NCI-H146 treated with DMSO at 0.1 percent for 48 hours (cell line): Measurements from ENCODE around the gene SH2D6.

Experiments used
- DNase-seq: peaks from one replicate; lab custom pipeline; 2025; ENCODE audit not compliant: unreplicated experiment; lab: John Stamatoyannopoulos, UW

The SH2D6 gene

DNA sequence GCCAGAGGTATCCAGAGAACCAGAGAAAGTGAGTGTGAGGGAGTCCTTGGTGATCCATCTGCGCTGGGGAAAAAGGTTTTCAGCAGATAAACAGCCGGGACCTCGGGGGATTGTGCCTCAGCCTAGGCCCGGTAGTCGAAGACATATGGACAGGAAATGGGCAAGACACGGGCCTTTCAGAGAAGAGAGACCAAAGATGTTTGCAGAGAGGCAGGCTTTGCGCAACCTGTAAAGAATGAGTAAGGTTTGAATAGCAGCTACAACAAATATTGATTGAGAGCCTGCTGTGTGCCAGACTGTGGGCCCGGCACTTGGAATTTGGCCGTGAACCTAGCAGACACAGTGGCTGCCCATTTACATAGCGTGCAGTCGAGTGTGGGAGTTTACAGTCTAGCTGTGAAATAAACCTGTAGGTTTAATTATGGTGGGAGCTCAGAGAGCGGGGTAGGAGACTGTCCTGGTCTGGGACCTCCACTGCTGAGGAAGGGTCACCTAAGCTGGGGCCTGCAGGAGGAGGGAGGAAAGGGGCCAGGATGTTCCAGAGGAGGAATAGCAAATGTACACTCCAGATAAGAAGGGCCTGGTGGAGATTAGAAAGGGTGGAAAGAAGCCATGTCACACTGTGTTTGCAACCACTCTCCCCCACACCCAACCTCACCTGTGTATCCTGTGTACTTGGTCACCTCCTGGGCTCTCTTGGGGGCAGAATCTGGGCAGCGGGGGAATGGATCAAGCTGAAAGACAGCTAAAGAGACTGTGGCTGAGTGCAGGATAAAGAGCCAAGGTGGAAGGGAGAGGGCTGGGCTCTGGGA lies 3.0 kb downstream of the SH2D6 start:
- peak; percentile 60 for DNase-seq

DNA sequence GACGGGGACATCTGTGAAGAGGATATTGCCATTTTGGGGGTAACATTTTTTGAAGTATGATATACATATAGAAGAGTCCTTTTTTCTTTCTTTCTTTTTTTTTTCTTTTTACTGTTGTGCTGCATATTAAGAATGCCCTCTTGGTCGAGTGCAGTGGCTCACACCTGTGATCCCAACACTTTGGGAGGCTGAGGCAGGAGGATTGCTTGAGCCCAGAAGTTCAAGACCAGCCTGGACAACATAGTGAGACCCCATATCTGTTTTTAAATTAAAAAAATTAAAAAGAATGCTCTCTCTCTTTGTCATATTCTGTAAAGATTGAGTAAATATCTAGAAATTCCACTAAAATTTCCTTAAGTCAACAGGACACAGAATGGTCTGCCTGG lies 3.6 kb downstream of the SH2D6 start:
- no peak for DNase-seq

DNA sequence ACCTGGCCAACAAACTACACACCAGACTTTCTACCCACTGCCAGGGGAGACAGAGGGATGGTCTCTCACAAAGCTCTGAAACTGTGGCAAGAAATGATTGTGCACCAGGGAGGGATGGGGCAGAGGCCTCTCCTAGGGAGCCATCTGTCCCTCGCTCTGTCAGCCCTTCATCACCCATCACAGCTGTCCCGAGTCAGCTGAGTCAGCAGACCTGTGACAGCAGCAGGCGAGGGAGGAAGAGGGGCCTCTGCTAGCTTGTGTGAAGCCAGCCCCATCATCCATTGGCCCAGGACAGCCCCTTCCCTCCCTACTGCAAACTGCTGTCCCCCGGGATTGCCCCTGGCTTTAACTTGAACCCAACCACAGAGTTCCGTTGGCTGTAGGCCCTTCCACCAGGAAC lies 5.0 kb downstream of the SH2D6 start:
- no peak for DNase-seq

DNA sequence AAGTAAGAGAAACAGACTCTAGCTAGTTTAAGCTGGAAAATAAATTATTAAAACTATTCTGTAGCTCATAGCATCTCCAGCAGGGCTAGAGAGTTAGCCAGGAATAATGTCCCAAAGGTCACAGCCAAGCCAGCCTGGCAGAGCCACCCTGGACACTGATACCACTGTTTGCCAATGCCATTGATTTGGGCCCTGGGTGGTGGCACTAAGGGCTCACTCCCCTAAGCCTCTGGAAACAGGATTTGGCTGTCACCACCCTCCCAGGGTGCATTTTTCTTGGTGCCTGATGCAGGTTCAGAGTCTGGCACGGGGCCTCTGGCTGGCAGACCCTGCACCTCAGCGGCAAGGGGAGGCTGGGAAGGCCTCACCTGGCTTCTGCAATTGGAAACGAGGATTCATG lies 7.1 kb downstream of the SH2D6 start:
- no peak for DNase-seq

DNA sequence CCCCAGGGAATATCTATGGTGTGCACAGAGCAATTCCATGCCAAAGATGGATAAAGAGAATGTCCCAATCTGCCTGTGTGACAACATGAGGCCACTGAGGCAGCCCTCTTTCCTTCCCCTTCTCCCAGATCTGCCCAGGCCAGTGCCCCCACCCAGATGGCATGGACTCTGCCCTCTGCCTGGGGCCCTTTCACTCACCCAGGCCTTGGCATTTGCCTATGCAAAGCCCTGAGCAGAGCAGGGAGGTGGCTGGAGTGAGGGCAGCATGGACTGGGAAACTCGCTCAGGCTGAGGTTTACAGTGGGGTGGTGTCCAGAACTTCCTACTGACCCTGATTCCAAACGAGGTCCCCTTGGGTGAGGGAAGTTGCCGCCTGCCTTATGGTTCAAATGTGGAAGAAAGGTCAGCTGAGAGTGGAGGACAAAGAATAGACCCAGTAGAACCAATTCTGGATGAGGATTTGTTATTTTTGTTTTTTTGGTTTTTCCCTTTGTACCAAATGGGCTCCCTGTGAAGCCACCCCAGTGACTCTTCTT lies 8.9 kb downstream of the SH2D6 start:
- DNase-seq = no peak

DNA sequence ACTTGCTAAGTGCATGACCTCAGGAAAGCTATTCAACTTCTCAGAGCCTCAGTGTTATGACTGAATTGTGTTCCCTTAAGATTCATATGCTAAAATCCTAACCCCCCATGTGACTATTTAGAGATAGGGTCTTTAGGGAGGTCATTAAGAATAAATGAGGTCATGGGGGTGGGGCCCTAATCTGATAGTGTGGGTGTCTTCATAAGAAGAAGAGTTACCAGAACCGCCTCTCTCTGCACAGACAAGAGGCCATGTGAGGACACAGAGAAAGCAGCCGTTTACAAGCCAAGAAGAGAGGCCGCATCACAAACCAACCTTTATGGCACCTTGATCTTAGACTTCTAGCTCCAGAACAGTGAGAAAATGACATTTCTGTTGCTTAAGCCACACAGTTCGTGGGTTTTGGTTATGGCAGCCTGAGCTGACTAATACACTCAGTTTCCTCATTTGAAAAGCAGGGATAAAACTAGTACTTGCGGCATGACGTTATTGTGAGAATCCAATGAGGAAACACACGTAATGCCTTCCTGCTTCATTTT lies 9.9 kb downstream of the SH2D6 start:
- no peak for DNase-seq

DNA sequence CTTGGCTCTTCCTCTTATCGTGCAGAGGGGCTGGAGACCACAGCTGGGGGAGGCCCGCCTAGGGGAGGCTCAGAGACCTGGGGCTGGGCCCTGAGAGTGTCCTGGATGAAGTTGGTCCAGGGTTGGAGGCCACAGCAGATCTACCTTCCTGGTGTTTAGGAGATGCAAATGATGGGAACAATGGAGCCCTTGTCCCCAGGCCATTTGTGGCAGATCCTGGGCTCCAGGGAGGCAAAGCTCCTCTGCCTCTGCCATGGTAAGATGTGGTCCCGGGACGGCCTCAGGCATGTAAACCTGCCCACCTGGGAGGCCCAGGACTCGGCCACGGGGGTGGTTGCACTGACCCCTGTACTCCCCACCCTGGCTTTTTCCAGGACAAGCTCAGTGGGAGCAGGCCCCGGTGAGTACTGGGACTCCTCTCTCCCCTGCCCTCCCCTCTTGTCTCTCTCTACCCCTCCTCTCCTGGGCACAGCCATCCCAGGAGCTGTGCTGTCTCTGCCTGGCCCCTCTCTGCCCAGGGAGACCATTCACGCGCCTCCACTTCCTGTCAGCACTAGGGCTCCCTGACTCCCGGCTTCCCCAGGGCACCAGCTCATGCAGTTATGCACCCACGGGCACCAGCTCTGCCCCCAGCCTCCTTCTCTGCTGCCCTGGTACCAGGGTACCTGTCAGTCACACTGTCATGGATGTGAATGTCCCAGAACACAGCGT lies 10.9 kb downstream of the SH2D6 start:
- DNase-seq = no peak

DNA sequence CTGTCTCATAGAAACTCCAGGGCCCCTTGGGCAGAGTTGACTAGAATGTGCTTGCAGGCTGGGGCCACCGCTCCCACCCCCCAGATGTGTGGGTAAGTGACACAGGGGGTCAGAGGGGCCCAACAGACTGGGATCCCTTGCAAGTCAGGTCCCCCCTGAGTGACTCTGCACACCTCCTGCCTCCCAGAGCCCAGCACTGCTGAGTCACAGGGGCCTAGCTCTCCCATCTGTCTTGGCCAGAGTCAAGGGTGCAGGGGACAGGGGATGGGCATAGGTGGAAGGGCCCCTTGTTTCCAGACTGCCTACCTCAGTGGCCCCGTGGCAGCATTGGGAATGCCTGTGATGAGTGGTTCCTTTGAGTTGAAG lies 11.4 kb downstream of the SH2D6 start:
- DNase-seq = no peak

DNA sequence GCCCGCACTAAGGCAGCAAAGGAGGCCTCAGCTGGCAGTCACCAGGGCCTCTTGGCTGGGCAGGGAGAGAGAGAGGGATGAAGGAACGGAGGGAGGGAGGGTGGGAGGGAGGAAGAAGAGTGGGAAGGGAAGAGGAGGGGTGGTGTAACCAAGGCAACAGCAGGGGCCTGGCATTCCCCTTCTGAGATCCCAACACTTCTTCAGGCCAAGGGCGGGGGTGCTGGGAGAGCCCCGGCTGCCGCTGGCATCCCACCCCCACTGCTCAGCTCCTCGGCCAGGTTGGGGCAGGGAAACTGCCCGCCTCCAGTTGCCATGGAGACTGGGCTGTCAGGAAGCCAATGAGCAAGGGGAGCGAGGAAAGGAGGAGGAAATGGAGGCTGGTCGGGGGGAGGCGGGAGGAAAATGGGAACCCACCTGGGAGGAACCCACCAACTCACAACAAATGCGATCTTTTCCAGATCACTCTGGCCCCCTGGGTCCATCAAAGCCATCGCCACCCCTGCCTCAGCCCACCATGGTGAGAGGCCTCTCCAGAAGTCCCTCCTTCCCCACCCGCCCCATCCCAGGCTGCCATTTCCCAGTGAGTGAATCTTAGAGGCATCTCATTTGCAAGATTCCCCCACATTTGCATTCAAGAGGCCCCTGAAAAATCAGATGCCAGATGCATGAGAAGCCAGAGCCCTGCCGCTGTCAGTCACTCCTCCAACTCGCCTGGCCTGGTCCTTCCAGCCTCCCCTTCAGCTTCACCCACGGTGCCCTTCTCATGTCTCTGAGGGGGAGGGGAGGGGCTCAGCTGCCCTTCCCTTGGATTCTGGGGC lies 12.4 kb downstream of the SH2D6 start:
- DNase-seq = peak; percentile 52

DNA sequence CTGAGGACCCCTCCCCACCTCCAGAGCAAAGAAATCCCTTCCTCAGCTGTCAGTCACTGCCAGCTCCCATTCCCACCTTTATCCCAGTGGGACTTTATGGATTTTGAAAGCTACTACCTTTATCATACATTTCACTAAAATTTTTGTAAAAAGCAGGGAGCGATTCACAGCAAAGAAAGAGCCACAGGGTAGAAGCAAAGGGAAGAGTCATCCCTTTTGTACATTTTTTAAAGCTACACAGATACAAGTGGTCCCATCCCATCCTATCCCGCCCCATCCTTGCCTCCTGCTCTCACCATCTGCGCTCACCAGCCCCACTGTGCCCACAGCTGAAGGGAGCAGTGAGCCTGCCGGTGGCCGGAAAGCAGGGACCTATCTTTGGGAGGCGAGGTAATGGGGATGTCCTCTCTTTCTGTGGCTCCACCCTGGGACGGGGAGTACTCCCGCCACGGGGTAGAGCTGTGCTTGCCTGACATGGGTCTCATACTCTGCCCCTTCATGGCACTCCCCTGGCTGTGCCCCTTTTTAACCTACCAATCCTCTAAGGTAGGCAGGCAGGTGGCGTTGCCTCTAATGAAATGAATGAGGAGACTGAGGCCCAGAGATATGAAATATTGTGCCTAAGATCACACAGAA lies 13.2 kb downstream of the SH2D6 start:
- no peak for DNase-seq

DNA sequence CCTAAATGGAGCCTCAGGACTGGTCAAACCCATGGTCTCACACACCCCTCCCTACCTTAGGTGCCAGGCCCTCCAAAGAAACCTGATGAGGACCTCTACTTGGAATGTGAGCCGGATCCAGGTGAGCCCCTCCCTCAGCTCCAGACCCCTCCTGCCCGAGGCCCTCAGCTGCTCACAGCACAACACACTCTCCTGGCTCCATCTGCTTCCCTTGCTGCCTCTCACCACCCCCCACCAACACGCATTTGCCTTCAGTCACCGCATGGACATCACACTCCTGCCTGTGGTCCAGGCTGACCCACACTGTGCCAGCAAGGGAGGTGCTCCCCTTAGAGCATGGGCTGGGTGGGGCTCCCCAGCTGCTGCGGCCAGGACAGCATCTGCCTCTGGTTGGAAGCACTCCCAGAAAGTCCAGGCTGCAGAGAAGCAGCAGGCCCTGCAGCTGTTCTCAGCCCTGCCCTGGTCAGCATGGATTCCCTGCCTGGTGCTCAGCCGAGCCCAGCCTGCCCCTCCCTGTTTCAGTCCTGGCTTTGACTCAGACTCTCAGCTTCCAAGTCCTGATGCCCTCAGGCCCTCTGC lies 15.1 kb downstream of the SH2D6 start:
- DNase-seq = no peak

DNA sequence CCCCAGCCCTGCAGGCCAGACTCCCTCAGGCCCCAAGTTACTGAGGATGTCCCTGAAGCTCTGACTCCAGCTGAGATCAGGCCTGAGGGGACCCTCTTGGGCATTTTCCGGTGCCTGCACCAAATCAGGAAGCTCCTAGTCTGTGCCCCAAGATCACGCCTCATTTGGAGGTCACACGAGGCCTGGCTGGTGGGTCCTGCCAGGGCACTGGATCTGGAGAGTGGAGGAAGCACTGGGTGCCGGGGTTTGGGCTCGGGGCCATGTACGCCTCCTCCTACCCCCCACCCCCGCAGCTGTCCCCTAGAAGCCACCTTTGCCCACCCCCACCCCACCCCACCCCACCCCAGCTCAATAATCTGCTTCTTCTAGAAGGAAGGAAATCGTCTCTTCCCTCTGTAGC lies 16.2 kb downstream of the SH2D6 start:
- DNase-seq = no peak

DNA sequence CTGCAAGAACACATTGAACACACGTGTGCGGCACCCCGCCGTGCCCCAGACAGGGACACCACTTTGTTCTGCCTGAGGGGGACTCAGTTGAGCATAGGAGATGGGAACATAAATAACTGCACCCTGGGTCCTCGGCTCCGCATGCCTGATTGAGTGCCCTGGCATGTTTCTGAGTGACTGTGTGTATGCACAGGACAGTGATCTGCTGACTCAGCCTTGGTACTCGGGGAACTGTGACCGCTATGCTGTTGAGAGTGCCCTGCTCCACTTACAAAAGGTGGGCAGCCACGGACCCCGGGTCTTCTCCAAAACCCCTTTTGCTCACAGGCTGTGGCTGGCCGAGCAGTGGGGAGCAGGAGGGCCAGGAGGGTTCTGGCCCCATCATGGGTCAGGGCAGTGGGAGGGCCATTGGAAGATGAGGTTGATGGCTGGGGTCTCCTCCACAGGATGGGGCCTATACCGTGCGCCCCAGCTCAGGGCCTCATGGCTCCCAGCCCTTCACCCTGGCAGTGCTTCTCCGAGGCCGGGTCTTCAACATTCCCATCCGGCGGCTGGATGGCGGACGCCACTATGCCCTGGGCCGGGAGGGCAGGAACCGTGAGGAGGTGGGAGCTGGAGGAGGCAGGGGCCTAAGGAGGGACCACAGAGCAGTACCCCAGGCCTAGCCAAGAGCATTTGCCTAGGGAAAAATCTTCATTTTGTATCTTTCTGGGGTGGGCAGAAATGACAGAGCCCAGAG lies 16.9 kb downstream of the SH2D6 start:
- DNase-seq = no peak

DNA sequence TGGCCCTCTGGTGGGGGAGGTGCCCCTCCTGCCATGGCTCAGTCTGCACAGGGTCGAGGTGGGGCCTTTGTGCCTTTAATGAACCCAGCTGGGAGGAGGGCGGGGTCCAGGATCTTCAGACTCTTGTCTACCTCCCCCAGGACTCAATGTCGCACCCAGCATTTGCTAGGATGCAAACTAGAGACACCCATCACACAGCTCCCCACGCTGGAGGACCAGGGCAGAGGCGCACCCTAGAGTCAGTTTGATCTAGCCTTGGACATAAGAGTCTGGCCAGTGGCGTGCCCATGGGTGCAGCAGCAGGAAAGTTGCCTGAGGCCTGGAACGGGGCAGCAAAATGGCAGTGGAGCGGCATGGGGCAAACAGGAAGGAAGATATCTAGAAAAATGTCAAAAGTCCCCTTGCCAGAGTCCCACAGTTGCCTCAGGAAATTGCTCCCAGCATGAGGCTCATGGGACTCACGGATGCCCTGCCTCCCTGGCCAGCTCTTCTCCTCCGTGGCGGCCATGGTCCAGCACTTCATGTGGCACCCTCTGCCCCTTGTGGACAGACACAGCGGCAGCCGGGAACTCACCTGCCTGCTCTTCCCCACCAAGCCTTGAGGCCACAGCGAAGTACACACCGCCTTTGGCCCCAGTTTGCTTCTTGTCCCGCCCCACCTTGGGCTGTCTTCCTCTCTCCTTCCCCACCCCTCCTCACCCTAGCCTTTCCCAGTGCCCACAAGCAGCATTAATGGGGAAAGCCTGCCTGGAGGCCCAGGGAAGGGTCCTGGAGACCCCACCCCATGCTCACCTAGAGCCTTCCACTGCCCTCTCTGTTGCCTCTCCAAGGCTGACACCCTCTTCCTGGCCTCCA lies 17.7 kb downstream of the SH2D6 start:
- DNase-seq = no peak

DNA sequence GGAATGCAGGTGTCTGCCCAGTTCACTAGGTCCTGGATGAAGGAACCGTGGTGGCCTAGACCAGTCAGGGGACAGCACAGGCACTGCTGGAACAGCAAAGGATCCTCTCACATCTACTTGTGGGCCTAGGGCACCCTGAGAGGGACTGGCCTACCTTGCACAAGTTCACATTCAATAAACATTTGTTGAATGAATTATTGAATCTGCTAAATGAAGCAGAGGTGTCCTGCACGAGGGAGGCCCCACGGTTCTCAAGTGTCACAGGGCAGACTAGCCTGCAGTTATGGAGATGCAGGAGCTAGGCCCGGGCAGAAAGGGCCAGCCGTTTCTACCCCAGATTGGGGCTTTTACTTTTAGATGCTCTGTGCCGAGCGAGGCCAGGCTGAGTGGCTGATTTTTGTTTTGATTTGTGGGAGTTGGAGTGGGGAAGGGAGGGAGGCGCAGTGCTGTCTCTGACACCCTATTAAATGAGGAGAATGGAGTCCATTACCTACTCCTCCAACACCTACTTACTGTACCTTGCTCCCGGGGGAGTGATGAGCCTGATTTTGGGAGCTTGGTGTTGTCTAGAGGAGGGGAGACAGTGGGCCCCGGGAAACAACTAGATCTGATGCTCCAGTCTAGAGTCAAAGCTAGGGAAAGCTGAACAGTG lies 18.4 kb downstream of the SH2D6 start:
- no peak for DNase-seq

DNA sequence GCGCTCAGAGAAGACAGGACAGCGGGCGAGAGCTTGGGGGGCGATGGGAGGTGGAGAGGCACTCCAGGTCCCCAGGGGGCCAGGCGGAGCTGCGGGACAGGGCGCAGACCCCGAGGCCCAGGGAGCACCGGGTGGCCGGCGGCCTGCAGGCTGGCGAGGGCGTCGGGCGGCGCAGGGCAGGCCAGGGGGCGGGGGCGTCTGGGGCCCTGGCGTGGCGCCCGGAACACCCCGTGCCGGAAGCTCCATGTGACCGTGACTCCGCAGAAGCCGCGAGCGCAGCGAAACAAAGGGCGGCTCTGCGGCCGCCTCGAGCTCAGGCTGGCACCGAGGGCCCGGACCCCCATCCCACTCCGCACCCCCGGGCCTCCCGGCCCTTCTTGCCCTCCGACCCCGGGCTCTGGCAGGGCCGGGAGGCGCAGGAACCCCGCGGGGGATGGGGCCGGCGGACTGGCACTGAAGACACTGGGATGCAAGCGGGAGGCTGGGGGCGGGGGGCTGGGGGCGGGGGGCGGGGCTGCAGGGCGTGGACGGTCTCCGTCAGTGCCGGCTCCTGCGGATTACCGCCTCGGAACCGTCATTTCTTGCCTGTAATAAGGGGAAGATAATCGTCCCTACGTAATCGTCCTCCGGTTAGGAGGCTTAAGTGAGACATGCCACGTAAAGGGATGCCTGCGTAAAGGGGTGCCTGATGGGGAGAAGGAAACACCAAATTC lies 19.1 kb downstream of the SH2D6 start:
- peak; percentile 57 for DNase-seq

DNA sequence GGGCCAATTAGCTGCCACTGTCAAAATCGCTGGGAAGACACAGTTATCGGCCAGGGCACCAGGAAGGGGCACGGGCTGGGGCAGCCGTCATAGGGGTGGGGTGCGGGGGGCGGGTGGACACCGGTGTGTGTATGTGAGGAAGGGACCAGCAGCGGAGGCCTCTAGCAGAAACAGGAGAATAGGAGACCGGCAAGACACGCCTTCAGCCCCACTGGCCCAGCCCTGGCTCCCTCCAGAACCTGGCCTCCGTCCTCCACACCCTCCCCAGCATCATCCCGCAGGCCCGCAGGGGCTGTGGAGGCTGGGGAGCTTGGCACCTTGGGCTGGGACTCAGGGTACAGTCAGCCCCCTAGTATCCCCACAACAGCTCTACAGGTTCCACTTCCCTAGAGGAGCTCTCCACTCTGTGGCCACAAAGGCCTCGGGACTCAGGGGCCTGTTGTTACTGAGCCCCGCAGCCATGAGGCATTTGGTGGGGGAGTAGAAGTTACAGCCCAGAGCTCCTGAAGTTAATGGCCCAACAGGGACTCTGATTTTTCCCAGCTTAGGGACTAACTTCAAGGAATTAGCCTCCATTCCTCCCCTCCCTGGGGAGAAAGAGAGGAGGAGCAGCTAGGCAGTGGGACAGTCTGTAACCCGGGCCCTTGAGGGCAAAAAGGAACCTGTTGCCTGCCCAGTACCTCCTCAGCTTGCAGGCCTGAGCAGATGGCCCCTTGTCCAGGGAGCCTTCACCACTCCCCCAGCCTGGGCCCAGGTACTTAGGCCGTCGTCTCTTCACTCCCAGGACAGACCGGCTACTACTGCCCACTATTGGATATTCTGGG lies 19.9 kb downstream of the SH2D6 start:
- peak; percentile 44 for DNase-seq
